Astrocyte of the cerebellum (primary cell): Measurements from ENCODE around the gene WNT3A.

Experiments used
- DNase-seq: peaks from one replicate; pipeline ENCODE4 v3.0.0-alpha.2; 2011; ENCODE audit warnings: low read depth
- H3K4me3 ChIP-seq: 2 replicates; pipeline ENCODE4 v1.5.1; 2011; ENCODE audit warnings: mild to moderate bottlenecking, low read depth, low read length, moderate library complexity
- CTCF ChIP-seq: IDR thresholded peaks from 2 replicates; pipeline ENCODE4 v1.5.1; 2012; ENCODE audit warnings: low read length, low read depth, moderate library complexity, mild to moderate bottlenecking; ENCODE audit errors: missing control alignments
- in situ Hi-C: cut with HindIII; loops from 2 replicates; pipeline ENCODE4 v1.10.0; 2017; ENCODE audit warnings: low sequenced_read_pairs

Gene WNT3A

GRCh38 chr1:227999056-227999930, 7.5 kb upstream of the WNT3A start:
- peak; percentile 11 for DNase-seq
- in situ Hi-C loops = loop anchor here (5.0 kb wide), 1 partner anchor 53 kb away; no protein-coding TSS in a partner anchor
- TF ChIP-seq CTCF = peak; percentile 69
- H3K4me3 ChIP-seq = no peak overlapping the region

GRCh38 chr1:228000416-228000815, 6.4 kb upstream of the WNT3A start:
- in situ Hi-C loops = no loop called here
- no peak for TF ChIP-seq CTCF
- H3K4me3 ChIP-seq = no peak overlapping the region
- no peak for DNase-seq

- H3K4me3 ChIP-seq = no peak overlapping the region
- no peak for DNase-seq
- in situ Hi-C loops = no loop called here
- no peak for TF ChIP-seq CTCF
Measured at GRCh38 chr1:228000836-228001563, 5.8 kb upstream of the WNT3A start.

- TF ChIP-seq CTCF = no peak
- no peak overlapping the region for H3K4me3 ChIP-seq
- no peak for DNase-seq
- in situ Hi-C loops = no loop called here
Measured at GRCh38 chr1:228001738-228002535, 4.9 kb upstream of the WNT3A start.

- H3K4me3 ChIP-seq = no peak overlapping the region
- no peak for DNase-seq
- in situ Hi-C loops = no loop called here
- no peak for TF ChIP-seq CTCF
Measured at GRCh38 chr1:228002792-228003191, 4.0 kb upstream of the WNT3A start.
